GM12891 (cell line): ENCODE data around the gene NPW.

Source experiments
- POLR2A ChIP-seq: IDR thresholded peaks from 2 replicates; pipeline ENCODE4 v1.6.1; 2011; ENCODE audit warnings: low read depth, low read length, control low read depth
- POLR2AphosphoS5 ChIP-seq: IDR thresholded peaks from 2 replicates; pipeline ENCODE4 v1.6.1; 2011; ENCODE audit warnings: low read depth, low read length, control low read depth
- SPI1 ChIP-seq: IDR thresholded peaks from 2 replicates; pipeline ENCODE4 v1.6.1; 2011; ENCODE audit warnings: low read depth, low read length, control low read depth
- TAF1 ChIP-seq: IDR thresholded peaks from 2 replicates; pipeline ENCODE4 v1.6.1; 2011; ENCODE audit warnings: low read depth, low read length, control low read depth

DNA sequence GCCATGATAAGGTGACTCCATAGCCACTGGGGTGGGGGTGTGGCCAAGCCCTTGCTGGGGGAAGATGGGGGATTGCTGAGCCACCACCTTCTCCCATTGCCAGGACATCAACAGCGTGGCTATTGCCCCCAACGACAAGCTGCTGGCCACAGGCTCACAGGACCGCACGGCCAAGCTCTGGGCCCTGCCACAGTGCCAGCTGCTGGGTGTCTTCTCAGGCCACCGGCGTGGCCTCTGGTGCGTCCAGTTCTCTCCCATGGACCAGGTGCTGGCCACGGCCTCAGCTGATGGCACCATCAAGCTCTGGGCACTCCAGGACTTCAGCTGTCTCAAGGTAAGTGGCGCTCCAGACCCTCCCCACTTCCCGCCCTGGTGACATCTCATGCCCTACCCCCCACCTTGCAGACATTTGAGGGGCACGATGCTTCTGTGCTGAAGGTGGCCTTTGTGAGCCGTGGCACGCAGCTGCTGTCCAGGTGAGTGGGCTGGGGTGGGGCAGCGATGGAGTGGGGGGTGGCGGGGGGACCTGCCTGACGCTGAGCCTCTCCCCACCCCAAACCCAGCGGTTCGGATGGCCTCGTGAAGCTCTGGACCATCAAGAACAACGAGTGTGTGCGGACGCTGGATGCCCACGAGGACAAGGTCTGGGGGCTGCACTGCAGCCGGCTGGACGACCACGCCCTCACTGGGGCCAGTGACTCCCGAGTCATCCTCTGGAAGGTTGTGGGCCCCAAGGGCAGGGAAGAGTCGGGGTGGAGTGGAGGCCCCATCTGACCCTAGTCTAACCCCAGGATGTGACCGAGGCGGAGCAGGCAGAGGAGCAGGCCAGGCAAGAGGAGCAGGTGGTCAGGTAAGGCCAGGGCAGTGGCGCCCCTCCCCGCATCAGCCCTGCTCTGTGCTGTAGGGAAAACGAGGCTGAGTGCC, 42.4 kb upstream of the NPW start:
- no peak for TF ChIP-seq SPI1
- TF ChIP-seq POLR2AphosphoS5: no peak
- no peak for TF ChIP-seq TAF1
- no peak for TF ChIP-seq POLR2A
